ENCODE data around the gene RAB40C. TPM values are rescaled to one million over a fixed set of nuclear protein-coding genes. Genes with fewer than 3 reads are reported as not detected.
A peak's percentile ranks its signal among the peaks of the same experiment; 100 is the strongest.

Gene RAB40C
- total and polyA plus RNA-seq, 10 of the 15 experiments (the other 5 are each of a cell fraction or from before 2014, with no cell fraction given), result 0.06 to 12.8 (median 4.6) TPM

DNA sequence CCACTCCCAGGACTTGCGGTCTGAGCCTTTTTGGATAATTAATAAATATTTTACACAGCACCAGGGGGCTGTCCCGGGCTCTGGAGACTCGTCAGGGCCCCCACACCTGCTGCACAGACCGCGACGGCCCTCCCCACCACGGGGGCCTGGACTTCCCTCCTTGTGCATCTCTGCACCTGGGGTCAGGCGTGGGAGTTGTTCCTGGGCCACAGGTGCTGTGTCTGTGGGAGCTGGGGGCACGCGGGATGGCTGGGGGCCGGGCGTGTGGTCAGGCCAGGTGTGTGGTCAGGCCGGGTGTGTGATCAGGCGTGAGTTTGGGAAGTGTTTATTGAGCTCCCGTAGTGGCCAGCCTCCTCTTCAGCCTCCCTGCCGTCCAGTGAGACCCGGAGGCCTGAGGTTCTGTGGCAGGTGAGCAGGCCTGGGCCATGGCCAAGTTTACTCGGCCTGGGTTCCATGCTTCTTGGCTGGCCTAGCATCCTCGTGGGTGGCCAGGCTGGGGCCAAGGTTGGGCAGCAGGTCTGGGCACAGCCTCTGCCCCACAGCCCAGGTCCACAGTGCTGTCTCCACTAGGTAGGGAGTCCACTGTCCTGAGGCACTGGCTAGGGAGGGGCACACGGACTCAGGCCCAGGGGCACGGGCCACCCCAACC lies 88.5 kb downstream of the RAB40C start:
- POLR2A ChIA-PET, result no interaction called here
- Histone ChIP-seq H3K4me2 (ENCODE audit: control insufficient read depth, insufficient read depth) (no peak overlapping the region), H4K20me1 (ENCODE audit: control insufficient read depth, insufficient read depth) (peaks cover 6% of the 10 kb centered on the region; the same call in 1 of the 2 replicates), H3K27ac (ENCODE audit: control insufficient read depth, insufficient read depth) (no peak overlapping the region), H3K9me3 (replicated peaks; ENCODE audit: control insufficient read depth, insufficient read depth, low read length) (no peaks in the 10 kb centered on the region), H3K36me3 (ENCODE audit: control insufficient read depth in 2 of 2, insufficient read depth in 2 of 2, low read length in 1 of 2) (peaks cover 6 to 7% of the 10 kb centered on the region in 2 experiments; a peak in 2 of 4 replicates), H3K27me3 (replicated peaks in 1 of 2; ENCODE audit: control insufficient read depth in 2 of 2, insufficient read depth in 2 of 2, low read length in 1 of 2) (no peaks in the 10 kb centered on the region), H3K4me1 (ENCODE audit: control insufficient read depth, insufficient read depth, low read length) (peaks cover 13% of the 10 kb centered on the region), H2AFZ (ENCODE audit: control insufficient read depth, low read depth, low read length) (no peak overlapping the region), H3K79me2 (ENCODE audit: control insufficient read depth, insufficient read depth, low read length) (peaks cover 18% of the 10 kb centered on the region), H3K9ac (ENCODE audit: control insufficient read depth, insufficient read depth, low read length) (no peak overlapping the region), H3K4me3 (no peak overlapping the region)
- BruUV-seq (replicated peaks), result no TSS peak
- 22% methylated on average over 21 of the region's 21 CpGs for WGBS (ENCODE audit: insufficient coverage, insufficient replicate concordance, low lambda C conversion rate, missing lambda C conversion rate)
- intact Hi-C loops (cut with micrococcal nuclease; ENCODE audit: unreplicated experiment), result no loop called here
- CTCF ChIA-PET, result interaction anchor here (0.9 kb wide), 1 partner anchor 10 kb away, joined by 4 read pairs; the partner anchor contains the start of gene RHOT2
- in situ Hi-C loops (cut with MboI), result no loop called here
- no peak for FAIRE-seq
- SMC1A ChIA-PET (ENCODE audit: uncharacterized antibody, unreplicated experiment), result no interaction called here
- RAD21 ChIA-PET (ENCODE audit: unreplicated experiment), result interaction anchor here (0.6 kb wide), 1 partner anchor 1043 kb away, joined by 4 read pairs; no protein-coding TSS in a partner anchor
- no peak for ATAC-seq
- TF ChIP-seq, protein P1, sequence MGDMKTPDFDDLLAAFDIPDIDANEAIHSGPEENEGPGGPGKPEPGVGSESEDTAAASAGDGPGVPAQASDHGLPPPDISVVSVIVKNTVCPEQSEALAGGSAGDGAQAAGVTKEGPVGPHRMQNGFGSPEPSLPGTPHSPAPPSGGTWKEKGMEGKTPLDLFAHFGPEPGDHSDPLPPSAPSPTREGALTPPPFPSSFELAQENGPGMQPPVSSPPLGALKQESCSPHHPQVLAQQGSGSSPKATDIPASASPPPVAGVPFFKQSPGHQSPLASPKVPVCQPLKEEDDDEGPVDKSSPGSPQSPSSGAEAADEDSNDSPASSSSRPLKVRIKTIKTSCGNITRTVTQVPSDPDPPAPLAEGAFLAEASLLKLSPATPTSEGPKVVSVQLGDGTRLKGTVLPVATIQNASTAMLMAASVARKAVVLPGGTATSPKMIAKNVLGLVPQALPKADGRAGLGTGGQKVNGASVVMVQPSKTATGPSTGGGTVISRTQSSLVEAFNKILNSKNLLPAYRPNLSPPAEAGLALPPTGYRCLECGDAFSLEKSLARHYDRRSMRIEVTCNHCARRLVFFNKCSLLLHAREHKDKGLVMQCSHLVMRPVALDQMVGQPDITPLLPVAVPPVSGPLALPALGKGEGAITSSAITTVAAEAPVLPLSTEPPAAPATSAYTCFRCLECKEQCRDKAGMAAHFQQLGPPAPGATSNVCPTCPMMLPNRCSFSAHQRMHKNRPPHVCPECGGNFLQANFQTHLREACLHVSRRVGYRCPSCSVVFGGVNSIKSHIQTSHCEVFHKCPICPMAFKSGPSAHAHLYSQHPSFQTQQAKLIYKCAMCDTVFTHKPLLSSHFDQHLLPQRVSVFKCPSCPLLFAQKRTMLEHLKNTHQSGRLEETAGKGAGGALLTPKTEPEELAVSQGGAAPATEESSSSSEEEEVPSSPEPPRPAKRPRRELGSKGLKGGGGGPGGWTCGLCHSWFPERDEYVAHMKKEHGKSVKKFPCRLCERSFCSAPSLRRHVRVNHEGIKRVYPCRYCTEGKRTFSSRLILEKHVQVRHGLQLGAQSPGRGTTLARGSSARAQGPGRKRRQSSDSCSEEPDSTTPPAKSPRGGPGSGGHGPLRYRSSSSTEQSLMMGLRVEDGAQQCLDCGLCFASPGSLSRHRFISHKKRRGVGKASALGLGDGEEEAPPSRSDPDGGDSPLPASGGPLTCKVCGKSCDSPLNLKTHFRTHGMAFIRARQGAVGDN (IDR thresholded peaks at IDR 0.05), result no peak
- TF ChIP-seq TCF12 (IDR thresholded peaks at IDR 0.05; ENCODE audit: low read depth, low read length) (0 out of 2 replicates have a peak, but pooled peaks have one; percentile 37), POLR2A (IDR thresholded peaks at IDR 0.05; ENCODE audit: low read depth, low read length) (peak; percentile 47; the same call in 1 of the 2 replicates)
- no peak for DNase-seq (ENCODE audit: low read depth, low spot score)

Small RNA genes within 50 kb of the gene (microRNA-seq; reads per million reads assigned to microRNA genes)
- 53.1 reads per million, percentile 68 among the genes with 10 or more reads in this experiment for gene MIR3176

Small RNA genes within 50 kb of the gene (small RNA-seq; reads per million reads assigned to genes)
- 41.1 reads per million, percentile 98 among the genes with 10 or more reads in this experiment for gene MIR3176
- gene Z98883.1, result not detected

Other genes with a start within 250 kb of the RAB40C start
Only the 7 nearest of the 29 such genes appear.
- not detected in 2 replicates for gene PRR35, start 29.7 kb upstream of the RAB40C start, total RNA-seq (2014; rRNA removed)
- gene PRR35, start 29.7 kb upstream of the RAB40C start, total RNA-seq (2014; rRNA removed; fragmentation: Illumina TruSeq; extraction: Trizol), result not detected in 2 replicates
- gene PRR35, start 29.7 kb upstream of the RAB40C start, total RNA-seq (2021), result not detected in 2 replicates
- gene PRR35, start 29.7 kb upstream of the RAB40C start, polyA plus RNA-seq (2011; rRNA removed), result not detected in 2 replicates
- not detected in 2 replicates for gene PRR35, start 29.7 kb upstream of the RAB40C start, polyA plus RNA-seq (2014; fragmentation: Illumina TruSeq; extraction: Trizol)
- not detected for gene PRR35, start 29.7 kb upstream of the RAB40C start, polyA plus RNA-seq (2014; fragmentation: Nextera tagmentation; extraction: Ambion mirVana)
- not detected in 2 replicates for gene PRR35, start 29.7 kb upstream of the RAB40C start, polyA plus RNA-seq (2014; rRNA removed)
- gene PRR35, start 29.7 kb upstream of the RAB40C start, polyA plus RNA-seq (2016; fragmentation: Nextera tagmentation; extraction: Ambion mirVana), result not detected
- gene NHLRC4, start 23.1 kb upstream of the RAB40C start, total RNA-seq (2014; rRNA removed), result 1.1 and 1.5 TPM in 2 replicates
- gene NHLRC4, start 23.1 kb upstream of the RAB40C start, total RNA-seq (2014; rRNA removed; fragmentation: Illumina TruSeq; extraction: Trizol), result 0.13 and 0.18 TPM in 2 replicates
- 0.67 and 0.72 TPM in 2 replicates for gene NHLRC4, start 23.1 kb upstream of the RAB40C start, total RNA-seq (2021)
- 0.35 and 0.57 TPM in 2 replicates for gene NHLRC4, start 23.1 kb upstream of the RAB40C start, polyA plus RNA-seq (2011; rRNA removed)
- gene NHLRC4, start 23.1 kb upstream of the RAB40C start, polyA plus RNA-seq (2014; fragmentation: Illumina TruSeq; extraction: Trizol), result 0.07 TPM in 1 of 2 replicates, not detected in the other
- not detected for gene NHLRC4, start 23.1 kb upstream of the RAB40C start, polyA plus RNA-seq (2014; fragmentation: Nextera tagmentation; extraction: Ambion mirVana)
- 0.97 and 1.1 TPM in 2 replicates for gene NHLRC4, start 23.1 kb upstream of the RAB40C start, polyA plus RNA-seq (2014; rRNA removed)
- gene NHLRC4, start 23.1 kb upstream of the RAB40C start, polyA plus RNA-seq (2016; fragmentation: Nextera tagmentation; extraction: Ambion mirVana), result under 1 TPM in 1 of 2 experiments, not detected in 1; 0.52 TPM
- gene PIGQ, start 20.1 kb upstream of the RAB40C start, total RNA-seq (2014; rRNA removed), result 15.5 and 17.5 TPM in 2 replicates
- 4.5 and 5.5 TPM in 2 replicates for gene PIGQ, start 20.1 kb upstream of the RAB40C start, total RNA-seq (2014; rRNA removed; fragmentation: Illumina TruSeq; extraction: Trizol)
- 24.0 and 31.3 TPM in 2 replicates for gene PIGQ, start 20.1 kb upstream of the RAB40C start, total RNA-seq (2021)
- 2.0 and 5.7 TPM in 2 replicates for gene PIGQ, start 20.1 kb upstream of the RAB40C start, polyA plus RNA-seq (2011; rRNA removed)
- 1.9 and 4.4 TPM in 2 replicates for gene PIGQ, start 20.1 kb upstream of the RAB40C start, polyA plus RNA-seq (2014; fragmentation: Illumina TruSeq; extraction: Trizol)
- 1 to 10 TPM in 1 of 2 experiments, not detected in 1; 1.8 TPM for gene PIGQ, start 20.1 kb upstream of the RAB40C start, polyA plus RNA-seq (2014; fragmentation: Nextera tagmentation; extraction: Ambion mirVana)
- gene PIGQ, start 20.1 kb upstream of the RAB40C start, polyA plus RNA-seq (2014; rRNA removed), result 26.6 and 28.5 TPM in 2 replicates
- 10 to 100 TPM; 25.6 to 30.7 TPM for gene PIGQ, start 20.1 kb upstream of the RAB40C start, polyA plus RNA-seq (2016; fragmentation: Nextera tagmentation; extraction: Ambion mirVana)
- gene WFIKKN1, start 40.9 kb downstream of the RAB40C start, total RNA-seq (2014; rRNA removed), result 0.06 and 0.11 TPM in 2 replicates
- 0.04 TPM in 1 of 2 replicates, not detected in the other for gene WFIKKN1, start 40.9 kb downstream of the RAB40C start, total RNA-seq (2014; rRNA removed; fragmentation: Illumina TruSeq; extraction: Trizol)
- gene WFIKKN1, start 40.9 kb downstream of the RAB40C start, total RNA-seq (2021), result 0.27 and 0.41 TPM in 2 replicates
- 0.01 and 0.03 TPM in 2 replicates for gene WFIKKN1, start 40.9 kb downstream of the RAB40C start, polyA plus RNA-seq (2011; rRNA removed)
- gene WFIKKN1, start 40.9 kb downstream of the RAB40C start, polyA plus RNA-seq (2014; fragmentation: Illumina TruSeq; extraction: Trizol), result 0.01 TPM in 1 of 2 replicates, not detected in the other
- gene WFIKKN1, start 40.9 kb downstream of the RAB40C start, polyA plus RNA-seq (2014; fragmentation: Nextera tagmentation; extraction: Ambion mirVana), result not detected
- gene WFIKKN1, start 40.9 kb downstream of the RAB40C start, polyA plus RNA-seq (2014; rRNA removed), result 0.15 and 0.62 TPM in 2 replicates
- under 1 TPM; 0.05 to 0.19 TPM for gene WFIKKN1, start 40.9 kb downstream of the RAB40C start, polyA plus RNA-seq (2016; fragmentation: Nextera tagmentation; extraction: Ambion mirVana)
- 107 and 116 TPM in 2 replicates for gene METTL26, start 46.2 kb downstream of the RAB40C start, total RNA-seq (2014; rRNA removed)
- gene METTL26, start 46.2 kb downstream of the RAB40C start, total RNA-seq (2014; rRNA removed; fragmentation: Illumina TruSeq; extraction: Trizol), result 31.9 and 36.2 TPM in 2 replicates
- gene METTL26, start 46.2 kb downstream of the RAB40C start, total RNA-seq (2021), result 94.0 and 97.0 TPM in 2 replicates
- gene METTL26, start 46.2 kb downstream of the RAB40C start, polyA plus RNA-seq (2011; rRNA removed), result 33.7 and 61.6 TPM in 2 replicates
- gene METTL26, start 46.2 kb downstream of the RAB40C start, polyA plus RNA-seq (2014; fragmentation: Illumina TruSeq; extraction: Trizol), result 14.0 and 25.0 TPM in 2 replicates
- 10 to 100 TPM in 1 of 2 experiments, 1 to 10 TPM in 1; 5.4 to 12.0 TPM for gene METTL26, start 46.2 kb downstream of the RAB40C start, polyA plus RNA-seq (2014; fragmentation: Nextera tagmentation; extraction: Ambion mirVana)
- gene METTL26, start 46.2 kb downstream of the RAB40C start, polyA plus RNA-seq (2014; rRNA removed), result 163 and 172 TPM in 2 replicates
- 100 to 1,000 TPM; 140 to 155 TPM for gene METTL26, start 46.2 kb downstream of the RAB40C start, polyA plus RNA-seq (2016; fragmentation: Nextera tagmentation; extraction: Ambion mirVana)
- gene MCRIP2, start 51.8 kb downstream of the RAB40C start, total RNA-seq (2014; rRNA removed), result 77.5 and 93.1 TPM in 2 replicates
- 16.9 and 21.3 TPM in 2 replicates for gene MCRIP2, start 51.8 kb downstream of the RAB40C start, total RNA-seq (2014; rRNA removed; fragmentation: Illumina TruSeq; extraction: Trizol)
- gene MCRIP2, start 51.8 kb downstream of the RAB40C start, total RNA-seq (2021), result 83.0 and 92.2 TPM in 2 replicates
- gene MCRIP2, start 51.8 kb downstream of the RAB40C start, polyA plus RNA-seq (2011; rRNA removed), result 15.2 and 37.4 TPM in 2 replicates
- 1.6 and 6.1 TPM in 2 replicates for gene MCRIP2, start 51.8 kb downstream of the RAB40C start, polyA plus RNA-seq (2014; fragmentation: Illumina TruSeq; extraction: Trizol)
- 1 to 10 TPM in 1 of 2 experiments, under 1 TPM in 1; 0.19 to 4.3 TPM for gene MCRIP2, start 51.8 kb downstream of the RAB40C start, polyA plus RNA-seq (2014; fragmentation: Nextera tagmentation; extraction: Ambion mirVana)
- 83.0 and 105 TPM in 2 replicates for gene MCRIP2, start 51.8 kb downstream of the RAB40C start, polyA plus RNA-seq (2014; rRNA removed)
- 10 to 100 TPM; 78.3 to 84.5 TPM for gene MCRIP2, start 51.8 kb downstream of the RAB40C start, polyA plus RNA-seq (2016; fragmentation: Nextera tagmentation; extraction: Ambion mirVana)
- 20.2 and 25.2 TPM in 2 replicates for gene WDR90, start 59.3 kb downstream of the RAB40C start, total RNA-seq (2014; rRNA removed)
- 6.9 and 7.4 TPM in 2 replicates for gene WDR90, start 59.3 kb downstream of the RAB40C start, total RNA-seq (2014; rRNA removed; fragmentation: Illumina TruSeq; extraction: Trizol)
- 55.5 and 65.0 TPM in 2 replicates for gene WDR90, start 59.3 kb downstream of the RAB40C start, total RNA-seq (2021)
- 8.4 and 13.0 TPM in 2 replicates for gene WDR90, start 59.3 kb downstream of the RAB40C start, polyA plus RNA-seq (2011; rRNA removed)
- gene WDR90, start 59.3 kb downstream of the RAB40C start, polyA plus RNA-seq (2014; fragmentation: Illumina TruSeq; extraction: Trizol), result 0.79 and 5.9 TPM in 2 replicates
- 1 to 10 TPM; 2.0 to 5.9 TPM for gene WDR90, start 59.3 kb downstream of the RAB40C start, polyA plus RNA-seq (2014; fragmentation: Nextera tagmentation; extraction: Ambion mirVana)
- 56.5 and 67.0 TPM in 2 replicates for gene WDR90, start 59.3 kb downstream of the RAB40C start, polyA plus RNA-seq (2014; rRNA removed)
- 10 to 100 TPM; 20.4 to 24.8 TPM for gene WDR90, start 59.3 kb downstream of the RAB40C start, polyA plus RNA-seq (2016; fragmentation: Nextera tagmentation; extraction: Ambion mirVana)